HepG2 (cell line): Measurements from ENCODE around the gene ATRIP. TPM values are rescaled to one million over a fixed set of nuclear protein-coding genes. Genes with fewer than 3 reads are reported as not detected.
A peak's percentile ranks its signal among the peaks of the same experiment; 100 is the strongest.

ENCODE experiments used
- CENPX ChIP-seq: sonication (generic); formaldehyde crosslinking; IDR thresholded peaks from 2 replicates; pipeline ENCODE4 v1.9.0; 2021; ENCODE audit warnings: mild to moderate bottlenecking, missing genetic modification reagents, moderate library complexity
- HMG20A ChIP-seq: IDR thresholded peaks from 2 replicates; pipeline ENCODE4 v1.6.1; 2016; ENCODE audit warnings: borderline replicate concordance
- MTA1 ChIP-seq: sonication (generic); formaldehyde crosslinking; IDR thresholded peaks from 2 replicates; pipeline ENCODE4 v1.4.0; 2020; ENCODE audit warnings: missing genetic modification reagents, mild to moderate bottlenecking, borderline replicate concordance
- MXD3 ChIP-seq: IDR thresholded peaks from 2 replicates; pipeline ENCODE4 v1.6.1; 2016; ENCODE audit warnings: mild to moderate bottlenecking, missing biosample characterization, missing genetic modification reagents
- NR2C2 ChIP-seq: sonication (generic); formaldehyde crosslinking; IDR thresholded peaks from 2 replicates; pipeline ENCODE4 v1.4.0; 2020; ENCODE audit warnings: missing genetic modification reagents, mild to moderate bottlenecking, moderate library complexity, borderline replicate concordance
- PREB ChIP-seq: sonication (generic); formaldehyde crosslinking; IDR thresholded peaks from 2 replicates; pipeline ENCODE4 v1.4.0; 2020; ENCODE audit warnings: missing genetic modification reagents
- SATB2 ChIP-seq: sonication (generic); formaldehyde crosslinking; IDR thresholded peaks from 2 replicates; pipeline ENCODE4 v1.5.0; 2020; ENCODE audit warnings: missing genetic modification reagents
- SRSF1 ChIP-seq: fragments of 200-400 bp; formaldehyde crosslinking; optimal IDR thresholded peaks from 2 replicates; pipeline ENCODE3; 2017; ENCODE audit warnings: mild to moderate bottlenecking, low read depth, low read length, moderate library complexity
- ZBTB25 ChIP-seq: IDR thresholded peaks from 2 replicates; pipeline ENCODE4 v1.6.1; 2018; ENCODE audit warnings: missing genetic modification reagents
- ZBTB33 ChIP-seq: sonication (generic); formaldehyde crosslinking; IDR thresholded peaks from 2 replicates; pipeline ENCODE4 v1.4.0; 2020; ENCODE audit warnings: missing genetic modification reagents
- ZBTB46 ChIP-seq: sonication (generic); formaldehyde crosslinking; IDR thresholded peaks from 2 replicates; pipeline ENCODE4 v1.4.0; 2020; ENCODE audit warnings: mild to moderate bottlenecking, missing genetic modification reagents, borderline replicate concordance
- ZBTB8A ChIP-seq: sonication (generic); formaldehyde crosslinking; IDR thresholded peaks from 2 replicates; pipeline ENCODE4 v1.4.0; 2020; ENCODE audit warnings: mild to moderate bottlenecking, low read depth, missing genetic modification reagents, borderline replicate concordance
- ZNF124 ChIP-seq: sonication (generic); formaldehyde crosslinking; IDR thresholded peaks from 2 replicates; pipeline ENCODE4 v1.4.0; 2020; ENCODE audit warnings: missing genetic modification reagents
- ZNF251 ChIP-seq: sonication (generic); formaldehyde crosslinking; IDR thresholded peaks from 2 replicates; pipeline ENCODE4 v1.9.0; 2021; ENCODE audit warnings: mild to moderate bottlenecking, missing genetic modification reagents
- ZNF331 ChIP-seq: sonication (generic); formaldehyde crosslinking; IDR thresholded peaks from 2 replicates; pipeline ENCODE4 v1.4.0; 2020; ENCODE audit warnings: missing genetic modification reagents
- ZNF33B ChIP-seq: sonication (generic); formaldehyde crosslinking; IDR thresholded peaks from 2 replicates; pipeline ENCODE4 v1.5.1; 2020; ENCODE audit warnings: mild to moderate bottlenecking, missing genetic modification reagents
- ZNF343 ChIP-seq: sonication (generic); formaldehyde crosslinking; IDR thresholded peaks from 2 replicates; pipeline ENCODE4 v1.4.0; 2020; ENCODE audit warnings: mild to moderate bottlenecking, missing genetic modification reagents
- ZNF547 ChIP-seq: sonication (generic); formaldehyde crosslinking; IDR thresholded peaks from 2 replicates; pipeline ENCODE4 v1.5.1; 2020; ENCODE audit warnings: mild to moderate bottlenecking, missing genetic modification reagents
- ZNF572 ChIP-seq: sonication (generic); formaldehyde crosslinking; IDR thresholded peaks from 2 replicates; pipeline ENCODE4 v1.5.1; 2020; ENCODE audit warnings: mild to moderate bottlenecking, missing genetic modification reagents
- ZNF577 ChIP-seq: sonication (generic); formaldehyde crosslinking; IDR thresholded peaks from 2 replicates; pipeline ENCODE4 v1.4.0; 2020; ENCODE audit warnings: mild to moderate bottlenecking, low read depth, missing genetic modification reagents, borderline replicate concordance
- ZNF616 ChIP-seq: sonication (generic); formaldehyde crosslinking; IDR thresholded peaks from 2 replicates; pipeline ENCODE4 v1.5.0; 2020; ENCODE audit warnings: low read depth, mild to moderate bottlenecking, missing genetic modification reagents
- polyA plus RNA-seq, 8 experiments: library from polyadenylated mRNA; depleted of rRNA in 3 of 8; stranded (reverse) in 7 of 8; unstranded in 1 of 8; fragments of >200 nt; fragmentation: Illumina TruSeq in 4 of 8; extraction: Trizol in 4 of 8; gene quantifications; 2 replicates each; pipeline versions ENCODE4 v1.2.1 to v1.2.3, GENCODE V29; 2011 to 2016; ENCODE audit warnings: low read depth in 4 of 8, missing spikeins in 1 of 8, mixed read lengths in 1 of 8; ENCODE audit not compliant: insufficient read depth in 1 of 8
- total RNA-seq, 5 experiments: library from RNA; depleted of rRNA; stranded (reverse); fragments of >200 nt; fragmentation: Illumina TruSeq; extraction: Trizol; gene quantifications; 2 replicates each; pipeline ENCODE4 v1.2.3, GENCODE V29; 2016; ENCODE audit warnings: low read depth in 1 of 5

Gene ATRIP
- total and polyA plus RNA-seq, 2 of the 13 experiments (the other 11 are each of a cell fraction or from before 2014, with no cell fraction given): 5.1 to 12.5 TPM

- TF ChIP-seq MTA1 (peak; percentile 85), ZBTB46 (CRISPR knock-in tag) (no peak), ZNF547 (CRISPR knock-in tag) (0 out of 2 replicates have a peak, but pooled peaks have one; percentile 50), PREB (no peak), ZNF577 (CRISPR knock-in tag) (no peak), NR2C2 (peak; percentile 89), ZNF124 (CRISPR knock-in tag) (0 out of 2 replicates have a peak, but pooled peaks have one; percentile 40), ZBTB25 (CRISPR knock-in tag) (0 out of 2 replicates have a peak, but pooled peaks have one; percentile 50), ZNF343 (CRISPR knock-in tag) (no peak), ZNF572 (CRISPR knock-in tag) (no peak), MXD3 (CRISPR knock-in tag) (no peak), ZNF33B (no peak), ZNF251 (CRISPR knock-in tag) (no peak), CENPX (no peak), ZBTB33 (peak; percentile 44; the same call in 1 of the 2 replicates), SATB2 (CRISPR knock-in tag) (no peak), ZNF616 (CRISPR knock-in tag) (no peak), ZNF331 (CRISPR knock-in tag) (peak; percentile 84), ZBTB8A (CRISPR knock-in tag) (no peak), HMG20A (CRISPR knock-in tag) (peak; percentile 85), SRSF1 (no peak)
Observed at GRCh38 chr3:48431224-48432029, 15.1 kb upstream of the ATRIP start (continued).
